Measurements from ENCODE around the gene CAPN12. TPM values are rescaled to one million over a fixed set of nuclear protein-coding genes. Genes with fewer than 3 reads are reported as not detected.

CAPN12 gene
- total and polyA plus RNA-seq, 10 donors, result 9.0 to 33.3 (median 16.0) TPM

- Histone ChIP-seq H3K4me1 (peaks cover 65 to 100% (median 93%) of the 10 kb centered on the region in 6 donors), H3K9me3 (no peaks in the 10 kb centered on the region), H3K36me3 (peaks cover 0 to 22% (median 0%) of the 10 kb centered on the region in 6 donors), H3K4me3 (no peak overlapping the region), H3K27ac (peak overlapping the region in 5 of 8 donors; percentile 52 to 91 (median 86)), H3K27me3 (replicated peaks in 1 of 7) (no peaks in the 10 kb centered on the region)
- no peak for DNase-seq
- intact Hi-C loops (cut with DNase I; ENCODE audit: low total_unique reads), result no loop called here
- no peak for TF ChIP-seq POLR2AphosphoS5 (IDR thresholded peaks at IDR 0.05)
- TF ChIP-seq POLR2A (IDR thresholded peaks at IDR 0.05), result no peak
- no peak for TF ChIP-seq CTCF (IDR thresholded peaks at IDR 0.05 in 8 of 11, conservative IDR thresholded peaks at IDR 0.05 in 3 of 11)
- WGBS, 5 donors, result 93 to 96% (median 95%) methylated on average over 7 of the region's 7 CpGs
Observed at GRCh38 chr19:38687837-38688378, 56.4 kb downstream of the CAPN12 start.

GRCh38 chr19:38686530-38686888, 57.8 kb downstream of the CAPN12 start:
- intact Hi-C loops (cut with DNase I; ENCODE audit: low total_unique reads), result no loop called here
- whole genome bisulfite sequencing, 5 donors, result 27 to 40% (median 32%) methylated on average over 5 of the region's 5 CpGs
- H3K27me3 ChIP-seq (replicated peaks in 1 of 7), result no peaks in the 10 kb centered on the region
- peaks cover 0 to 19% (median 0%) of the 10 kb centered on the region in 6 donors for H3K36me3 ChIP-seq
- H3K9me3 ChIP-seq, result no peaks in the 10 kb centered on the region
- H3K4me3 ChIP-seq, result no peak overlapping the region
- TF ChIP-seq POLR2AphosphoS5 (IDR thresholded peaks at IDR 0.05) (peak in 2 of 3 donors; percentile 16 to 42), CTCF (IDR thresholded peaks at IDR 0.05 in 8 of 11, conservative IDR thresholded peaks at IDR 0.05 in 3 of 11) (no peak), POLR2A (IDR thresholded peaks at IDR 0.05) (no peak)
- no peak for DNase-seq
- peak overlapping the region; percentile 51 to 91 (median 82) for H3K27ac ChIP-seq
- H3K4me1 ChIP-seq, result peaks cover 58 to 100% (median 93%) of the 10 kb centered on the region in 6 donors

GRCh38 chr19:38685666-38686529, 58.4 kb downstream of the CAPN12 start:
- Histone ChIP-seq H3K36me3 (peaks cover 0 to 24% (median 0%) of the 10 kb centered on the region in 6 donors), H3K27ac (peak overlapping the region; percentile 51 to 91 (median 82)), H3K4me1 (peaks cover 62 to 100% (median 94%) of the 10 kb centered on the region in 6 donors), H3K4me3 (no peak overlapping the region), H3K27me3 (replicated peaks in 1 of 7) (no peaks in the 10 kb centered on the region), H3K9me3 (no peaks in the 10 kb centered on the region)
- WGBS, 5 donors, result 22 to 43% (median 32%) methylated on average over 9 to 10 of the region's 10 CpGs
- DNase-seq, result no peak
- TF ChIP-seq CTCF (IDR thresholded peaks at IDR 0.05 in 8 of 11, conservative IDR thresholded peaks at IDR 0.05 in 3 of 11) (peak in 10 of 11 experiments; percentile 14 to 52 (median 34)), POLR2AphosphoS5 (IDR thresholded peaks at IDR 0.05) (no peak), POLR2A (IDR thresholded peaks at IDR 0.05) (no peak)
- intact Hi-C loops (cut with DNase I; ENCODE audit: low total_unique reads), result no loop called here
